HG03571 (cell line): ENCODE results near the gene TBC1D2B.
"Not testable (repeated sequence)": the region's sequence is repeated elsewhere in the genome, so short reads cannot be mapped to it uniquely, and the experiment has no call there.

Experiments
- ATAC-seq: cut with Tn5 transposase; IDR thresholded peaks from one replicate; pipeline ENCODE4 v1.9.1; 2021; ENCODE audit not compliant: unreplicated experiment

Gene TBC1D2B

DNA sequence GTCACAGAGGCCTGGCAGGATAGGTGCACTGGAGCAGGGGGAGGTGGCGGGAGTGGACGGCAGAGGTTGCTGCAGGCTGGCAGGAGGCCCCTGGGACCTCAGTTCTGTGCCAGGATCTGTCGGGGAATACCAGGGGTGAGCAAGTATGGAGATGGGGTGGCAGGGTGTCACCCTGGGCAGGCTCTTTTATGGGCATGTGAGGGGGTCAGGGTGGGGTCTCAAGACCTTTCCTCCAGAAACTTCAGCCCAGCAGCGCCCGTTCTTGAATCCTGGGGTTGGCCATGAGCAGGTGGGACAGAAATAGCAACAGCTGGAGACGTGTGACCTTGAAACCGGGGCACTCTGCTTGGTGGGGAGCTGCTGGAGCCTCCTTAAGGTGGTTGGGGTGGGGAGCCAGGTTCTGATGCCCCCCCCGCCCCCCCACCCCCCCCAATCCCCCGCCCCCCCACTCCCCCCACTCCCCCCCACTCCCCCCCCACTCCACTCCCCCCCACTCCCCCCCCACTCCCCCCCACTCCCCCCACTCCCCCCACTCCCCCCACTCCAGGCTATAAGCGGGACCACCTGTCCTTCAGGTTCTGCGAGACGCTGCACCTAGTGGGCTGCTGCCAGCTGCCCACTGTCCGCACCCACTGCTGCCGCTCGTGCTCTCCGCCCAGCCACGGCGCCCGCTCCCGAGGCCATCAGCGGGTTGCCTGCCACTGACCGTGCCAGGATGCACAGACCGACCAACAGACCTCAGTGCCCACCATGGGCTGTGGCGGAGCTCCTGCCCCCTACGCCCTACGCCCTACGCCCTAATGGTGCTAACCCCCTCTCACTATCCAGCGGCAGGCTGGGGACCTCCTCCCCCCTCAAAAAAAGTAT is 84.9 kb downstream of the TBC1D2B start:
- ATAC-seq, result no peak

GRCh38 chr15:77991658-77992201 is 85.8 kb downstream of the TBC1D2B start:
- not testable (repeated sequence) for ATAC-seq

DNA sequence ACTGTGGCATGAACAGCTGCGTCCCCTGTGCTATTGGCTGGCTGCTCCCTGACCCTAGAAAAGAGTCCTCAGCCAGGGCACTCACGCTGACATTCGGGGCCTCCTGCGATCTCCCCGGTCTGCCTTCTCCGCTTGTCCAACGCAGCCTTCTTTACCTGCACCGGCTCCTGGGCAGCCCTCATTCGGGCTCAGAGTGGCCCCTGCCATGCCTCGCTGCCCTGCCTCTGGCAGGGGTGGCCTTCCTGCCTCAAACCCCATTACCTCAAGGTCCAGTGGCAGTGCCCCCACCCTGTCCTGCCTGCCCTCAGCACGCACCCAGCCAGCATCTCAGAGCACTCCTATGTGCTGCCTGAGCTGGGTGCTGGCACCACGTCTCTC is 86.5 kb downstream of the TBC1D2B start:
- no peak for ATAC-seq

- no peak for ATAC-seq
Measured at GRCh38 chr15:77989296-77990143, 88.0 kb downstream of the TBC1D2B start.

- no peak for ATAC-seq
Measured at GRCh38 chr15:77988347-77989295, 88.9 kb downstream of the TBC1D2B start.

DNA sequence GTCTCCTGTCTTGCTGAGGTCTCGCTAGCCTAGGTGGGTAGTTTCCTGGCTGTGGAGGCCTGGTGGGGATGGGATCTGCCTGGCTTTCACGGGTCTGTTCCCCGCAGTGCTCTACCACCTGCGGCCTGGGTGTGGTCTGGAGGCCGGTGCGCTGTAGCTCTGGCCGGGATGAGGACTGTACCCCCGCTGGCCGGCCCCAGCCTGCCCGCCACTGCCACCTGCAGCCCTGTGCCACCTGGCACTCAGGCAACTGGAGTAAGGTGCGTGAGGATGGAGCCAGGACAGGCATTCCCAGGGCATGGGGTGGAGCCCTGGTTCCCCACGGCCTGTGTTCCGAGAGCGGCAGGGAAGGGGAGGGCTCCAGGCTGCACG is 89.8 kb downstream of the TBC1D2B start:
- ATAC-seq, result not testable (repeated sequence)

DNA sequence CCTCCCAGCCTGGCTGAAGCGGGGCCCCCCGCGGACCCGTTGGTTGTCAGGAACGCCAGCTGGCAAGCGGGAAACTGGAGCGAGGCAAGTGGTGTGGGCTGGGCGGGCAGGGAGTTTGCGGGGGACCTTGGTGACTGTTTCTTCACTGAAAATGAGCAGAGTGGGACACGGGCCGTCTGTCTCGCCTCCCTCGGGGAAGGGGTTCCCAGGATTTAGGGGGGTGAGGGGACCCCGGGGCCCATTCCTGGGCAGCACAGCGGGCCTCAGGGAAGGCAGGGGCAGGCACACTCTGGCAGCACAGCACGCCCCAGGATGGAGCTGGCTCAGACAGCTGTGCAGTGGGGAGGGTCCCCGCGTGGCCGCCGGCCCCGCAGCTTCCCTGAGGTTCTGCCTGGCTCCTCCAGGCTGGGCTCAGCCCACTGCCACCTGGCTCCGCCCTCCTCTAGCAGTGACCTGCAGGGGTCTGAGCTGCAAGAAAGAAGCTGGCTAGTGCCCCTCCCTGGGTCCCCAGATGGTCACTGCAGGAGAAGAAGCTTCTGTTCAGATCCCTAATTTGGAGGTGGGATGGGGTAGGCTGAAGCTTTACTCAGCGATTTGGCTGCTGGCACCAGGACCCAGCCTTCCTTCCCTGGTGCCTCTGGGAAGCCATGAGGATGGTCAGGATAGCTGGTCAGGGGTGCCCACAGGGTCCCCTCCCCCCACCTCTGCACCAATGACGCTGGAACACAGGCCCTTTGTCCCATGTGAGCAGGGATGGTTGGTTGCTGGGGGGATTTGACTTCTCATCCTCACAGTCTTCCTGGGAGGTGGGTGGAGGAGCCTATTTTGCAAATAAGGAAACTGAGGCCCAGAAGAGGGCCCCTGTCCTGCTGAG is 90.4 kb downstream of the TBC1D2B start:
- ATAC-seq, result no peak

GRCh38 chr15:77985931-77986480 is 91.5 kb downstream of the TBC1D2B start:
- no peak for ATAC-seq

- ATAC-seq, result no peak
Measured at GRCh38 chr15:77985031-77985930, 92.2 kb downstream of the TBC1D2B start.

GRCh38 chr15:77984446-77984861 is 93.1 kb downstream of the TBC1D2B start:
- ATAC-seq, result no peak

GRCh38 chr15:77983708-77984445 is 93.6 kb downstream of the TBC1D2B start:
- no peak for ATAC-seq

DNA sequence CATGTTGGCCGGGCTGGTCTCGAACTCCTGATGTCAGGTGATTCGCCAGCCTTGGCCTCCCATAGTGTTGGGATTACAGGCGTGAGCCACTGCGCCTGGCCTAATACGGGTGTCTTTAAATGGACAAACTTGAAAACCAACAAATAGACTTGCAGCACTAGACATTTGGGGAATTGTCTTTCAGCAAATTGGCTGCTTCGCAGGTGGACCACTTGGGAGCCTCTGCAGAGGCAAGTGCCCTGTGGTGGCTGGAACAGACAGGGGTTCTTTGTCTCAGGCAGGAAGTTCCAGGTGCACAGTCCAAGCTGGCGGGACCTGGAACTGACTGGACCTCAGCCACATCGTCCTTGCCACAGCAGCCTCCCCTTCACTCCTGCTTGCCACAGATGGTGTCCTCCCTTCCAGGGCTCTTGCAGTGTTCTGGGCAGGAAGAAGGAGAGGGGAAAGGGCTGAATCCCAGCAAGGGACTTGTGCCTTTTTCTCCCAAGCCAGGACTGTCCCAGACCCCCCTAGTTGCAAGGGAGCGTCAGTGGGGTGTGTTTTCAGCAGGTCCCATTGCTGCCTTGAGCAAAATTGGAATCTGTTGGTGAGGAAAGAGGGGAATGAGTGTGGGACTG is 94.3 kb downstream of the TBC1D2B start:
- ATAC-seq, result no peak

DNA sequence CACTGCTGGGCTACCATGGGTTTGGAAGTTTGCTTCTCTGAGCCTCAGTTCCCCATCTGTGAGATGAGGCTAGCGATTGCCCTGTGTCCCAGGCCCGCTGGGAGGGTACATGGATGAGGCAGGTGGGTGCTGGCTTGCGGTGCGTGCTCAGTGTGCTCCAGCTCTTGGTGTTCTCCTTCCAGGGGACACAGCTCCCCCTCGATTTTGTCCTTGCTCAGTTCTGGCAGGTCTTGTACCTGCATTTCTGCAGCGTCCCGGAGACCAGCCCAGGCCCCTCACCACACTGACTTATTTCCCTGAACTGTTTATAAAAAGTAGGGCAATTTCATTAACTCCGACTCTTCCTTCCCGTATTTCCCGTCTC is 95.4 kb downstream of the TBC1D2B start:
- no peak for ATAC-seq

- no peak for ATAC-seq
Measured at GRCh38 chr15:77981281-77982126, 96.0 kb downstream of the TBC1D2B start.

DNA sequence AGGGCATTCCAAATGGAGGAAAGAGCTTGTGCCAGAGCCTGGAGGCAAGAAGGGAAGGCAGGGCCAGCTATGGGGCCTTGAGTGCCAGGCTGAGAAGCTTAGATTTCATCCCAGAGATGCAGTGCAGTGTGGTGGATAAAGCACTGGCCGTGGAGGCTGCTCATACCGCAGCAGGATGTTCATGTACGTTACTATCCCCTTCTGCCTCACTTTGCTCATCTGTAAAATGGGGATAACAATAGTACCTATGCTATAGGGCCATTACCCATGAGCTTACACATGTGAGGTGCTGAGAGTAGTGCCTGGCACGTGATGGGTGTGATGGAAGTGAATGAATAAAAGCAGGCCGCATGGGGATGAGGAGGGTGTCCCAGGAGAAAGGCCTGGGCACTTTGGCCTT is 96.8 kb downstream of the TBC1D2B start:
- ATAC-seq, result not testable (repeated sequence)

DNA sequence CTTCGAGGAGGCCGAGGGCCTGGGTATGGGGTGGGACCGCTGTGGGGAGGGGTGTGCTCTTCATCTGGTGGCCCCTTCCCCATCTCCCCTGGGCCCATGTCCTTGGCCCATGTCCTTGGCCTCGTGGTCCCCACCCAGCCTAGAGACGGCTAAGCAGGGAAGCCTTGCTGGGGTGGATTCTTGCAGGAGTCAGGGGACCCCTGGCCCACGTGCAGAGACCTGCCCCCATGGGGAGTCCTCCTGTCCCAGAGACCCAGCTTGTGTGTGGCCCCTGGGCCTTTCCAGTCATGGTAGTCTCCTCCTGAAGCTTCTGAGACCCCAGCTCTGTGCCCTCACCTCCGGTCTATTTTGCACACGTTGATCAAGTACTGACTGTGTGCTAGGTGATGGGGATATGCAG is 97.4 kb downstream of the TBC1D2B start:
- no peak for ATAC-seq
